Dermis microvascular lymphatic vessel endothelial cell (primary cell): ENCODE results near the gene ADAMTS2. TPM values are rescaled to one million over a fixed set of nuclear protein-coding genes. Genes with fewer than 3 reads are reported as not detected.

Experiments used
- DNase-seq, 2 donors: peaks; one replicate each; pipeline versions ENCODE4 v3.0.0 to v3.0.0-alpha.2; 2010; ENCODE audit warnings: low read depth in 2 of 2
- total RNA-seq: library from RNA; depleted of rRNA; stranded (reverse); fragments of >200 nt; gene quantifications from 2 replicates; pipeline ENCODE4 v1.2.1, GENCODE V29; 2014

Gene ADAMTS2
- total RNA-seq, 1 donor from 2014 or later = not detected

DNA sequence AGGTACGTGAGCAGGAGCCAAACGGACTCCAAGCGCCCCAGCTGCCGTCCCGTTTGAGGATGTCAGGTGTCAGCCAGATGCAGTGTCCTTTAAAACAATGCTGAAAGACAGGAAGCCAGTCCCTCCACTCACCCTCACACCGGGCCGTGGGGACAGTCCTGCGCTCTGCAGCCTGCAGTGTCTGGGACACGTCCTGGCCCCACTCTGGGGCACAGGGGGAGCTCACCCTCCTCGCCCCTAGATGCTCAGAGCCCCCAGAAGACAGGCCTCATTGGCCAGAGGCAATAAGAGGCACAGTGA, 205.4 kb downstream of the ADAMTS2 start:
- DNase-seq = no peak

DNA sequence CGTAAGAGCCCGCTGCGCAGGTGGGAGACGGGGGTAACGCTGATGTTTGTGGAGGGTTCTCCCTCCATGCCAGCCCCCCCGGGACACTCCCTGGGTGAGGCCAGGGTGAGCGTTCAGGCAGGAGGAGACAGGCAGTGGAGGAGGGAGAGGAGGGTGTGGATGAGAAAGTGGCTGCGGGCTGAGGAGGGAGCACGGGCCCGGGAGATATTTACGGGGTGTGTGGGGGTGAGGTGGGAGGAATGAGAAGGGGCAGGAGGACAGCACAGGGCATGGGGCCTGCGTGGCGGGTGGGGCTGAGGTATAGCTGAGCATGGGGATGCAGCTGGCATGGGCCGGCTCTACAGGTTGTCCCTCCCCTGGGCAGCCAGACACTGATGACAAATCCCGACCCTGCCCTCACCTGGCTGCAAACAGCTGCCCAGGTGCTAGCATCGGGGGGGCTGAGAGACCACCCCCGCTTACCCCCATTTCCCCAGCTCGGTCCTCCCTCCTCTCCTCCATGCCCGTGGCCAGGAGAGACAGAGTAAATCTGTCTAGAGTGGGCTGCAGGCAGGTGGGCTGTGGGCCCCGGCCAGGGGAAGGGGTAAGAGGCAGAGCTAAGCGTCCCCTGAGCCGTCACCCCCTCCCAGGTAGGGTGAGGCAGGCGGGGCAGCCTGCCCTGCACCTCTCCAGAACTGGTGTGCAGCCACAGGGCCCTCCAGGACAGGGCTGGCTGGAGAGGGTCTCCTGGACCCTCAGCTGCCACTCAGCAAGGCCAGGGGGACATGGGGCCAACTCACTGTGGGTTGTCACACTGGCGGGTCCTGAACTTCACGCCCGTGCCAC, 205.9 kb downstream of the ADAMTS2 start:
- no peak for DNase-seq

DNA sequence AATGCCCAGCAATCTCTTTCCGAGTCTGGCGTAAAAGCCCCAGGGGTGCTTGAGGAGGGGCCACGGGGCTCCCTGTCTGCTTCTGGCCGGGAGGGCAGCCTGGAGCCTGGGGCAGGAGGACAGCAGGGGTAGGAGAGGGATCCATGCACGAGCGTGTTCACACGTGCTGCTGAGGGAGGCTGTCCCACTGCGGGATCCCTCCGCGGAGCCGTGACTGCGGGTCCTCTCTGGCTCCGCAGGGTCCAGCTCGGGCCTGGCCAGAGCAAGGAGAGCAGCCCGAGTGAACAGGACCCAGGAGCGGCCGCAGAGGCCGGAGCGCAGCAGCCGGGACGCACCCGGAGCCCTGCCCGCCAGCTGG, 206.7 kb downstream of the ADAMTS2 start:
- no peak for DNase-seq

DNA sequence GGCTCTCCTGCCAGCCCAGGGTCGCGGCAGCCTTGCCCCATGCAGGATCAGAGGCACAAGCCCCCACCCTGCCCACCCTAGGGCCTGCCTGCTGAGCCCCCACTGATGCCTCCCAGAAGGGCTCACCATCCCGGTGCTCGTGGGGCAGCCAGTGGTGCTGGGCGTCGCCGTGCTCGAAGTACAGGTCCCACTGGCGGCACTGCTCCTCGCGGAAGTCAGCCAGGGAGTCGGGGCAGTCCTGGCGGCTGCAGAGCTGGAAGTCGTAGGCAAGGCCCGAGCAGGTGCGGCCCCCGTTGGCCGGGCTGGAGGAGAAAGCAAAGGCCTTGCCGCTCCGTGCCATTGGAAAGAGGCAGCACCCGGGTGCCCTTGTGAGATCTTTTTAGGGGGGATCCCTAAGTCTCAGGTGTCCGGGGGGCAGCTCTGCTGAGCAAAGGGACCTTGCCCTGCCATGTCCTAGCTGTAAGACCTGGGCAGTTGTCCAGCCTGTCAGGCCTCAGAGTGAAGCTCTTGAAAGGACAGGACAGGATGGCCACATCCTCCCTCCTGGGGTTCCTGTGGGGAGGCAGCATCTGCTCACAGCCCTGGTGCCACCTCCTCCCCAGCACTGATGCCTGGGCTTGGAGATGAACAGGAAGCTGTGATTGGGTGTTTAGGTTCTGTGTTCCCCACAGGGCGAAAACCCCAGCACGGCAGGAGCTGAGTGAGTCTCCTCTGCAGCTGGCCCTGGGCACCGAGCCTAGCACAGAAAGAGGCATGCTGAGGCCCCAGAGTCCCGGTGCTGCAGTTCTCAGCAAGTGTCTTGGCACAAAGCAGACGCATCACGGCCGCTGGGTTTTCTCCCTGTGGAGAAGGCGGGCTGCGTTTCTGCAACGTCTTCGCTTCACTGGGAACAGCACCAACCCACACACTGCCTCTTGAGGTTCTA, 207.4 kb downstream of the ADAMTS2 start:
- no peak for DNase-seq

DNA sequence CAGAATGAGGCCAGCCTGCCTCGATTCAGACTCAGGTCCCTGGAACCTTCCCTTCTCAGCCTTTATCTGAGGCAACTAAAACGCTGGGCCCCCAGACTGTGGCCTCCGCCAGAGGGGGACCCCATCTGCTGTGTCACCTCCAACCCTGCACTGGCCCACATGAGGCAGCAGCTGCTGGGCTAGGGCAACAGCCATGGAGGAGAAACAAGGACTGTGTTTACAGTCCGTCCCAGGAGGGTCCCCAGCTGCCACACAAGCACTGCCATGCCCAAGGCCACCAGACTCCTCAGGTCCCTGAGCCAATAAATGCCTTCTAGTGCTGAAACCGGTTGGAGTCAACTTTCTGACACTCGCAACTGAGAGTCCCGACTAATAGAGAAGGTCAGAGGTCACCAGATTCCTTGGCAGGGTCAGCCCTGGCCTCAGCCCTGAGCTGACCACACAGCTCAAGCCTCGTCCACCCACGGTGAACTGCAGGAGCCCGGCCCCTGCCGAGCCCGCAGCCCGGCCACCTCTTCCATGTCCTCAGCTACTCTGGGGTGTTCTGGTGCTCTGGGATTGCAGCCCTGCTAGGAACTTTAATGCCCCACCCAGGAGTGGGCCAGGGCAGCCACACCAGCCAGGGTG, 208.1 kb downstream of the ADAMTS2 start:
- DNase-seq = no peak

DNA sequence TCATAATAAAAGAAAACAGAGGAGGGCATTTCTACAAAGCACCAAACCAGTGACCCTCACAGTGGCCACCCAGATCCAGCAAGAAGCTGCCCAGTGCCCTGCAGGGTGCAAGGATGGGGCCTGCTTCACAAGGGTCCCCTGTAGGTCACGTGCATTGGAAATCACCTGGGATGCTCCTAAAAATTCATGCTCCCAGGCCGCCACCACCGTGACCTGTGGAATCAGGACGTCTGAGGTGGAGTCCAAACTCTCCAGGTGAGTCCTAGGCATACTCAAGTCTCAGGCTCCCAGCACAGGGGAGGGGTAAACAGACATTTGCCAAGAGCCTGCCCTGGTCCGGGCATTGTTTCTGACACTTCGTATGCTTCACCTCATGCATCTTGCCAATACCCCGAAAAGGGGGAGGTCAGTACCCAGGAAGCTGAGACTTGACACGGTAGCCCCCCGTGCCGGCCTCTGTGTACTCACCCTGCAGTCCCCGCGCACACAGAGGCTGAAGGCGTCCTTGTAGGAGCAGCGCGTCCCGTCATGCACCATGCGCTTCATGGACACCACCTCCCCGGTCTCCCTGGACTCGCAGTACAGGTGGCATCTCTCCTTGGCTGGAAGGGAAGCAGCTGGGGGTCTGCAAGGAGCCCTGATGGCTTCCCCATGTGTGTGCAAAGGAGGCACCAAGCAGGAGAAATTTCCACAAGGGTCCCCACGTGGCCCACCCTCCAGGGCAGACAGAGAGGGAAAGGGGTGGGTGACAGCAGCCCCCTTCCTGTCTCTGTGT, 209.6 kb downstream of the ADAMTS2 start:
- DNase-seq = no peak

DNA sequence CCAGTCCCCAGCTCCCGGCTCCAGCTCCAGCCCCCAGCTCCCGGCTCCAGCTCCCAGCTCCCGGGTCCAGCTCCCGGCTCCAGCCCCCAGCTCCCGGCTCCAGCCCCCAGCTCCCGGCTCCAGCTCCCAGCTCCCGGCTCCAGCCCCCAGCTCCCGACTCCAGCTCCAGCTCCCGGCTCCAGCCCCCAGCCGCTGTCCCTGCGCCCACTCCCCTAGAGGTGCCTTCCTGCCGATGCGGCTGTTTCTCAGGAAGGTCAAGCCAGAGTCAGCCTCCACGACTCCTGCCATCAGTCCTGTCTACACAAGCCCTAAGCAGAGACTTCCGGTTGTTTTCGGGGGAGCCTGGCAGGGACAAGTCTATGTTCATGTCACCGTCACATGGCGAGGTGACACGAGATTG, 210.3 kb downstream of the ADAMTS2 start:
- no peak for DNase-seq

DNA sequence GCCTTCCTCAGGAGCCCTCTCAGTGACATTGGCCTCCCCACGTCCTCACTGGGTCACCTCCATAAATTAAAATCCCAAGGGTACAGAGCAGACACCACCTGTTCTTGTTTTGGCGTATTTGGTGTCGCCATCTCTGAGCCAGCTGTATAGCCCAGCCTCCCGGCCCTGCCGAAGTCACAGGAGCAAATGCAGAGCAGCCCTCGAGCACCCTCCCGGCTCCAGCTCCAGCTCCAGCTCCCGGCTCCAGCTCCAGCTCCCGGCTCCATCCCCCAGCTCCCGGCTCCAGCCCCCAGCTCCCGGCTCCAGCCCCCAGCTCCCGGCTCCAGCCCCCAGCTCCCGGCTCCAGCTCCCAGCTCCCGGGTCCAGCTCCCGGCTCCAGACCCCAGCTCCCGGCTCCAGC, 210.8 kb downstream of the ADAMTS2 start:
- DNase-seq = no peak

DNA sequence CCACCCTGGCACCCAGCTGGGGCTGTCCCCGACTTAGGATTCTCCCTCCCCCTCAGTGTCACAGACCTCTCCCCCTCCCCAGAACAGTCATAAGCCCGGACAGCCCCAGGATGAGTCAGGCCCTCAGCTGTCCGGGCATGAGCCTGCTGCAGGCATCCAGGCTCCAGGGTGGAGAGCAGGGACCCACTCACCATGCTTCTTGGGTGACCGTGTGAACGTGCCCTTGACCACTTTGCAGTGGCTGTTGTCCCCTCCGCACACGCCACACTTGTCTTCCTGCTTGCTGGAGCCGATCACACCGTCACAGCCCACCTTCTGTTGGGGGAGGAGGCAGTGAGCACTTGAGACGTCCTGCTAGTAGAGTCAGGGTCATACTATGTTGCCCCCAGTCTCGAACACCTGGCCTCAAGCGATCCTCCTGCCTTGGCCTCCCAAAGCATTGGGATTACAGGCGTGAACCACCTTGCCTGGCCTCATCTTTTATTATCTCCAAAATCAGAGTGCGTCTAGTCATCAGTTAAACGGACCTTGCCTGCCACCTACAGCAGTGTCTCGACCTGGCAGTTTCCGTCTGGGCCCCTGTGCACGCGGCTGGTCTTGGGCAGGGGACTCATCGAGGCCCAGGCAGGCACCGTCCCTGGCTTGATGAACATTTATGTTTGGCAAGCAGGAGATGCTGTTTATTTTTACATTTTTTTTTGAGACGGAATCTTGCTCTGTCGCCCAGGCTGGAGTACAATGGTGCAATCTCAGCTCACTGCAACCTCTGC, 212.5 kb downstream of the ADAMTS2 start:
- DNase-seq = no peak

DNA sequence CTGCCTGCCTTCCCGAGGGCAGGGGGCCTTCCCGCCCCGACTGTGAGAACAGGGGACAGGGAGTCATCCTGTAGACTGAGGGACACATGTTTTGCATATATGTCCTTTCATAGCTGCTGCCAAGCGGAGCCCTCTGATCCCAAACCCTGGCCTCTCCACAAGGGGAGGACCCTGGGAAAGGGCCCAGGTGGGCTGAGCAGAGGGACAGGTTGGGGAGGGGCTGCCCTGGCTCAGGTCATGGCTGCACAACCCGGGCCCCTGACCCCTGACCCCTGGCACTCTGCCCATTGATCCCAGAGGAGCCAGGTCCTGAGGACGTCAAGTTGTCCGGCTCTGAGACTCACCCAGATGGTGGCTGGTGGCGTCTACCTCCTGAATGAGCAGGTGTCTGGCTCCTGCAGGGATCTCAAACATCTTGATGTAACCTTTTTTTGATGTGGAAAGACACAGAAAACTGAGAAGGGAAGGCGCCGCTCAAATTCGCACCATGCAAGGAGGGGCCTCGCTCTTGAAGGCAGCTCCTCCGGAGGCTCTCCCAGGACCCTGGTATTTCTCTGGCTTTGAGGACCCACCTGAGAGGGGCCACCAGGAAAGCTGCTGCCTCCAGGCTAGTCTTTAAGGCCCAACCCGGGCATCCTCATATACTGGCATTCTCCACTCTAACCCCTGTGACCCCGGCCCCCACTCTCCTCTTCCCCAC, 213.2 kb downstream of the ADAMTS2 start:
- no peak for DNase-seq

DNA sequence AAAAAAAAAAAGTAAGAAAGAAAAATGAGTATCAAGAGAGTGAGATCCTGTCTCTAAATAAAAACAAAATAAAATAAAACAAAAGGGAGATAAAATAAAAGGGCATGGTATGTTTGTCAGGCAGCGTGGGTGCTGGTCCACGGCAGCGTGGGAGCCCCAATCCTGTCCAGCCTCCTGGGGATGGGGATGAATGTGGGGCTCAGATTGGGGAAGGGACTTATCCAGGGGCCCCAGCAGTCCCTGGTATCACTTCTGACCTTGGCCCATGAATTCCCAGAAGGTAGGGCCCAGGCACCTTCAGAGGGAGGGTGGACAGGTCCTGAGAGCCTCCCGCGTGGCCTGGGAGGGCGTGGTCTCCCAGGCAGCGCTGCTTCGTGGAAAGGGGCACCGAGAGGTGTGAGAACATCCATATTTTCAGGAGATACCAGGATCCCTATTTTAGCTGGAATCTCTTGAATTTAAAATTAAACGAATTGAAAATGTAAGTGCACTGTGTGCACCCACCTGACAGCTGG, 213.9 kb downstream of the ADAMTS2 start:
- DNase-seq = no peak

DNA sequence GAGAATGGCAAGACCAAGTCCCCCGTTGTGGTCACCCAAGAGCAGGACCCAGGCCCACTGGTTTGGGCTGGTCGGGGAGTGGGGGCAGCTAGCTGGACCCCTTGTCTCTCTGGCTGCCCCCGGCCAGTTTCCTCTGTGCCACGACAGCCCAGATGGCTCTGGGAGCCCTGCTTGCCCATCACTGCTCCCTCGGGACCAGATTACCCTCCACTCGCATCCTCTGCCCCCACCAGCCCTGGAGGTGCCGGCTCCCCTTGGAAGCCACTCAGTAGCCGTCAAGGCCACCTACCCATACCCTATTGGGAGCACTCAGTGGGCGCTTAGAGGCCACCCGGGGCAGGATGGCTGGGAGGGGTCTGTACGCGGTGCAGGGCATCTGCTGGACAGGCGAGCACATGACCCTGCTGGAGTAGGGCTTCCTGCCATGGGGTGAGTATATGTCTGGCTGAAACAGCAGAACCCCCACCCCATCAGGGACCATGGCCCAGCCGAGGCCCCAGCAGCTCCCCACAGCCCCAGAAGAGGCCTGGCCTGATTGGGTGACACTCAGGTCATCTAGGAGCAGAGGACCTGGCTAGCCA, 215.1 kb downstream of the ADAMTS2 start:
- DNase-seq = no peak

DNA sequence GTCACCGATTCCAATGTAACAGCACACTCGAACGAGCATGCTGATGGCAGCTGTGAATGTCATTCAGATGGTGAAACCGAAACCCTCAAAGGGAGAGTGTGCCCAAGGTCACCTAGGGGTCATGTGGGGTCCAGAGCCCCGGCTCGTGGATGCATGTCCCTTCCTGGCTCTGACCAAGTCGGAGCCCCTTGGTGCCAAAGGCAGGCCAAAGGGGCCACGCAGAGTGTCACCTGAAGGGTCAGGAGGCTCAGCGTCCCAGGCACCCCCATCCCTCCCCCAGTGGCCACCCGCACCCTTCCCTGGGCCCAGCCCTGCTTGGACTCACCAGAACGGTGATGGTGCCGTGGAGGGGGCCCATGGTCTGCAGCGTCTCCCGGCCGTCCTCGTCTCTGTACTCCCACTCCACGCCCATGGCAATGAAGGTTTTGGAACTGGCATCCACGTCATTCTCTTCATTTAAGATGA, 215.6 kb downstream of the ADAMTS2 start:
- no peak for DNase-seq

DNA sequence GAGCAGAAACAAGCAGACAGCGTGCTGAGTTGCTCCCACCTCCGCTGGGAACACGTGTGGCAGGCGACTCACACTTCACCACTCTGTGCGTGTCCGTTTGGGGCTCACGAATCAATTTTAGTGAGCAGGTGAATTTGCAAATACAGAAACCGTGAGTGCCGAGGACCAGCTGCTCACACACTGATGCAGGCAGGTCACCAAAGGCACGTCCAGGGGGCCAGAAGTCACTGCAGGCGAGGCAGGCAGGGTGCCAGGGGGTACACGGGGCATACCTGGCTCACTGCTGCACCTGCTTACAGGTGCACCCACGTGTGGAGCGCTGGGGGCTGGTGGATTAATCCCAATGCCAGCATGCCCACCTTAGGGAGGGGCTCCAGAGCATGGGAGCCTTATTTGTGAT, 216.3 kb downstream of the ADAMTS2 start:
- no peak for DNase-seq

DNA sequence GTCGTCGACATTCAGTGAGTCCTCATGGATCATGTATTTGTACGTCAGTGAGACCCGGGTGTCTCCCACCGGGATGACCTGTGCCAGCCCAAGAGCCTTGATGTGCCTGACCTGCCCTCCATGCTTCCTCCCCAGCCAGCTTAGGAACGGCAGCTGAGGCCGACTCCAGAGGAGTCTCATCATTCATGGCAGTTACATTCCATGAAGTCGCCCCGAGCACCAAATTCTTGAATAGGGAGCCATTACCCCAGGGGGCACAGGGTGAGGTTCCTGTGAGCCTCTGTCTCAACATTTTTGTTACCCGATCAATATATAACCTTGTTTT, 217.3 kb downstream of the ADAMTS2 start:
- no peak for DNase-seq

DNA sequence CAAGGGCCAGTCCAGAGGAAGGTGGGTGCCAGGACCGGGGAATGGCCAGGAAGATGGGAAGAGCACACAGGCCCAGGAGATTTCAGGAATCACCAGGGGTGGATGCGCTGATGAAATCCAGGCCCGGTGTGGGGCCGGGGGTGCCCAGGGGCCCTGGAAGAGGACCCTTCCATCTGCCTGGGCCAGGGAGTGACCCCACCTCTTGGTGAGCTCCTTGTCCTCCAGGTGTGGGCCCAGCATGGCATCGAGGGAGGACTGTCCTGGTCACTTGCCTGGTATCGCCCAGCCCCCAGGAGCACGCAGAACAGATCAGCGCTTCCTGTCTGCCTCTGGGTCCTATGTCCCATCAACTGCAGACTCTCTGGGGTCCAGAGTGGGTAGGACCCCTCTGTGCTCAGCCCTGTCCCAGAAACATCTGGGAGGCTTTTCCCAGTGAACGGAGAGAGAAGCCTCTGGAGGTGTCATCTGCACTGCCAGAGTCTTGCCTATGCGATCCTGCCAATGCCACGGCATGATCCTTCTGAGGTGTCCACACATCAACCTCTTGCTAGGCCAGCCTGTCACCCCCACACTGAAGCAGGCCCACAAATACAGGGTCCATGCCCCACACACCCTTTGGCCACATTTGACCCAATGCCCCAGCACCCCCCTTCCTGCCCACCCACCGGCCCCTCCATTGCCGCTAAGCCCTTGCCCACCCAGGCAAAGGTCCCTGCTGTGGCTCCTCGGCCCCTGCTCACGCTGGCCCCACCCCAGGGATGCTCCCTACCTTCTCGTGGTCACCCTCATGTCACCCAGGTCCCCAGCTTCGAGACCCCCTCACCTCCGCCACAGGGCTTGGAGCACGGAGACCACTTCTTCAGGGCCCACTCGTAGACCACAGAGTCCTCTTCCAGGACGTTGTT, 217.9 kb downstream of the ADAMTS2 start:
- no peak for DNase-seq

DNA sequence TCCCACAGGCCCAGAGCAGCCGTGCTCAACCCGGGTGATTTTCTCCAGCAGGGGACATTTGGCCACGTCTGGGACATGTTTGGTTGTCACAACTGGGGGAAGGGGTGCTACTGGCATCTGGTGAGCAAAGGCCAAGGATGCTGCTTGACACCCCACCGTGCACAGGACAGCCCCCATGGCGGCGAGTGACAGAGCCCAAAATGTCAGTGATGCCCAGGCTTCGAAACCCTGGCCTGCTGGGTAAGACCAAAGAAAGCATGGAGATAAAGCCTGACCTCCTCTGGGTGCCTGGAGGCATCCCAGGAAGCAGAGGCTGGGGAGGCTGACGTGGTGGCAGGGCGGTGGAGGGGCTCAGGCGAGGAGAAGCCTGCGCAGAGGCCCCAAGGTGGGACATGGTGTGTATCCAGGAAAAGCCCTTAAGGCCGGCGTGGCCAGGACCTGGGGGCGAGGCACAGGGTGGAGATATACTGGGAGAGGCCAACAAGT, 218.7 kb downstream of the ADAMTS2 start:
- DNase-seq = no peak

DNA sequence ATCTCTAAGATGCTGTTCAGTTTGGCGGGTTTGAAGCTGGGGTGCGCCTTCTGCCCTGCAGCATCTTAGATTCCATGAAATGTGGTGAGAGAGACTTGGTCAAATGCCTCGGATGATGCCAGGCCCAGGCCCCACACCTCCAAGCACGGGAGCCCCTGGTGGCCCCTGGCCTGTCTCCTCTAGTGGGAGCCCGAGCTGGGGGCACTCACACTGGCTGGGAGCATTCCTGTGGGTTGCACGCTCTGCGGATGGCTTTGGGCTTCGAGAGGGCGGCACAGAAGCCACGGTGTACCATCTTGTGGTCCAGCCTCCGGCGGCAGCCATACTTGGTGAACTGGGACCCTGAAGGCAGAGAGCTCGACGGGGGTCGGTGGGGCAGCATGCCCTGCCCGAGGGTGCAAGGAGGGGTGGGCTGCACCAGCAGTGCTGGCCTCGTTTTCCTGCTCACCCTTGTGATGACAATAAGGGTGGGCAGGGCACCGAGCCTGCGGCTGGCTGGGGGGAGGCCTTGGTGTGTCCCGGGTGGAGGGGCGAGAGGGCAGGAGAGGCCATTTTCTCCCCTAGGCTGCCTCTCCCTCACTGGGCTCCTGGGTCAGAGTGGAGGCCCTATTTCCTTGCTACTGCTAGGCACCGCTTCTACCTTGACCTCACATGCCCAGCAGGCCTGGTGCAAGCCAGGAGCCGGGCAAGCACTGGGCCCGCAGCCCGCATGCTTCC, 219.3 kb downstream of the ADAMTS2 start:
- no peak for DNase-seq
